ENCODE measurements around the gene CAMTA1.

DNA sequence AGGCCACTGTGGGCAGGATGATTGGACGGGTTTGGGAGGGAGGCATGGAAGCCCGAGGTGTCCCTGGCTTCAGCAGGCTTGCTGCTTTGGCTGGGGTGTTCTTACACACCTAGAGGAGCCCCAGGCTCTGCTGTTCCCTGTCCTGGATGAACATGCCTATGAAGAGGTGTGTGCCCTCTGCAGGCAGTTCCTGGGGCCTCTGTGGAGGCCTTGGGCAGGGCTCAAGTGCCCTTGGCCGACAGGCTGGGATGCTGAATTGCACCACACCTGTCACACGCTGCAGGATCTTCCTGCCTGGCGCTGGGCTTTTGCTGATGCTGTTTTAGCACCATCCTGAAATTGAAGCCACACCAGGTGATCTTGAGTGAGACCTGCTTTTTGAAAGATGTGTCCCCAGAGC is 570.8 kb downstream of the CAMTA1 start:
- TF ChIP-seq, protein P1, sequence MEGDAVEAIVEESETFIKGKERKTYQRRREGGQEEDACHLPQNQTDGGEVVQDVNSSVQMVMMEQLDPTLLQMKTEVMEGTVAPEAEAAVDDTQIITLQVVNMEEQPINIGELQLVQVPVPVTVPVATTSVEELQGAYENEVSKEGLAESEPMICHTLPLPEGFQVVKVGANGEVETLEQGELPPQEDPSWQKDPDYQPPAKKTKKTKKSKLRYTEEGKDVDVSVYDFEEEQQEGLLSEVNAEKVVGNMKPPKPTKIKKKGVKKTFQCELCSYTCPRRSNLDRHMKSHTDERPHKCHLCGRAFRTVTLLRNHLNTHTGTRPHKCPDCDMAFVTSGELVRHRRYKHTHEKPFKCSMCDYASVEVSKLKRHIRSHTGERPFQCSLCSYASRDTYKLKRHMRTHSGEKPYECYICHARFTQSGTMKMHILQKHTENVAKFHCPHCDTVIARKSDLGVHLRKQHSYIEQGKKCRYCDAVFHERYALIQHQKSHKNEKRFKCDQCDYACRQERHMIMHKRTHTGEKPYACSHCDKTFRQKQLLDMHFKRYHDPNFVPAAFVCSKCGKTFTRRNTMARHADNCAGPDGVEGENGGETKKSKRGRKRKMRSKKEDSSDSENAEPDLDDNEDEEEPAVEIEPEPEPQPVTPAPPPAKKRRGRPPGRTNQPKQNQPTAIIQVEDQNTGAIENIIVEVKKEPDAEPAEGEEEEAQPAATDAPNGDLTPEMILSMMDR (IDR thresholded peaks at IDR 0.05): no peak
- no peak for TF ChIP-seq POLR2A (IDR thresholded peaks at IDR 0.05)
- TF ChIP-seq POLR2AphosphoS5 (IDR thresholded peaks at IDR 0.05; ENCODE audit: insufficient read depth in 1 of 2, low read depth in 1 of 2): no peak
